ENCODE measurements around the gene MAIP1. TPM values are rescaled to one million over a fixed set of nuclear protein-coding genes. Genes with fewer than 3 reads are reported as not detected.

Gene MAIP1
- total RNA-seq, 1 donor from 2014 or later, result 20.2 TPM

DNA sequence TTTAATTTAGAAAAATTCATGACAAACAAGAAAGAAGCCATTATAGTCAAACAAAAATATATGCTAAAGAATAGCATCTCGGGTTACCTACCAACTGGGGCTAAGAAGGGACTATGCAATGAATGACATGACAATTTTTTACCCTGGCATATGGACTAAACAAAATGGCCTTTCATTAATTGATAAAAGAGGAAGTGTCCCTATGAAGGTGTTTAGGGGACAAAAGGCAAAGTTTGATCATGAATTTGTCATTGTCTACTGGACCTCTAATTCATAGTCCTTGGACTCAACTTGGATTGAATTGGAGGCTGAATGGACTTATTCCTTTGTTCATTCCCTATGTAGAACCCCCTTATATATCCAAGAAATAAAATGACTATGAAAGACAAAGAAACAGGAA is 12.7 kb downstream of the MAIP1 start:
- ChIA-PET CTCF (no interaction called here), POLR2A (no interaction called here)
- no peak for DNase-seq
- no peaks in the 10 kb centered on the region for H3K9me3 Mint-ChIP-seq
- peaks cover 52% of the 10 kb centered on the region for H3K36me3 Mint-ChIP-seq (ENCODE audit: low read depth)
- no peak for ATAC-seq (ENCODE audit: low read depth)
- intact Hi-C loops (cut with micrococcal nuclease), result no loop called here
- H3K4me1 Mint-ChIP-seq, result no peaks in the 10 kb centered on the region
- H3K27ac Mint-ChIP-seq, result no peak overlapping the region
- H3K4me3 Mint-ChIP-seq, result no peak overlapping the region
- no peaks in the 10 kb centered on the region for H3K27me3 Mint-ChIP-seq
- TF ChIP-seq, protein P1, sequence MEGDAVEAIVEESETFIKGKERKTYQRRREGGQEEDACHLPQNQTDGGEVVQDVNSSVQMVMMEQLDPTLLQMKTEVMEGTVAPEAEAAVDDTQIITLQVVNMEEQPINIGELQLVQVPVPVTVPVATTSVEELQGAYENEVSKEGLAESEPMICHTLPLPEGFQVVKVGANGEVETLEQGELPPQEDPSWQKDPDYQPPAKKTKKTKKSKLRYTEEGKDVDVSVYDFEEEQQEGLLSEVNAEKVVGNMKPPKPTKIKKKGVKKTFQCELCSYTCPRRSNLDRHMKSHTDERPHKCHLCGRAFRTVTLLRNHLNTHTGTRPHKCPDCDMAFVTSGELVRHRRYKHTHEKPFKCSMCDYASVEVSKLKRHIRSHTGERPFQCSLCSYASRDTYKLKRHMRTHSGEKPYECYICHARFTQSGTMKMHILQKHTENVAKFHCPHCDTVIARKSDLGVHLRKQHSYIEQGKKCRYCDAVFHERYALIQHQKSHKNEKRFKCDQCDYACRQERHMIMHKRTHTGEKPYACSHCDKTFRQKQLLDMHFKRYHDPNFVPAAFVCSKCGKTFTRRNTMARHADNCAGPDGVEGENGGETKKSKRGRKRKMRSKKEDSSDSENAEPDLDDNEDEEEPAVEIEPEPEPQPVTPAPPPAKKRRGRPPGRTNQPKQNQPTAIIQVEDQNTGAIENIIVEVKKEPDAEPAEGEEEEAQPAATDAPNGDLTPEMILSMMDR (IDR thresholded peaks at IDR 0.05), result no peak

- TF ChIP-seq, protein P1 (IDR thresholded peaks at IDR 0.05), result no peak
- no peaks in the 10 kb centered on the region for H3K27me3 Mint-ChIP-seq
- intact Hi-C loops (cut with micrococcal nuclease), result no loop called here
- H3K9me3 Mint-ChIP-seq, result no peaks in the 10 kb centered on the region
- ATAC-seq (ENCODE audit: low read depth) (no peak), DNase-seq (no peak)
- H3K36me3 Mint-ChIP-seq (ENCODE audit: low read depth), result peaks cover 34% of the 10 kb centered on the region
- ChIA-PET CTCF (no interaction called here), POLR2A (no interaction called here)
- no peak overlapping the region for H3K4me3 Mint-ChIP-seq
- H3K27ac Mint-ChIP-seq, result no peak overlapping the region
- H3K4me1 Mint-ChIP-seq, result no peaks in the 10 kb centered on the region
Observed at GRCh38 chr2:199972088-199972626, 16.8 kb downstream of the MAIP1 start.

DNA sequence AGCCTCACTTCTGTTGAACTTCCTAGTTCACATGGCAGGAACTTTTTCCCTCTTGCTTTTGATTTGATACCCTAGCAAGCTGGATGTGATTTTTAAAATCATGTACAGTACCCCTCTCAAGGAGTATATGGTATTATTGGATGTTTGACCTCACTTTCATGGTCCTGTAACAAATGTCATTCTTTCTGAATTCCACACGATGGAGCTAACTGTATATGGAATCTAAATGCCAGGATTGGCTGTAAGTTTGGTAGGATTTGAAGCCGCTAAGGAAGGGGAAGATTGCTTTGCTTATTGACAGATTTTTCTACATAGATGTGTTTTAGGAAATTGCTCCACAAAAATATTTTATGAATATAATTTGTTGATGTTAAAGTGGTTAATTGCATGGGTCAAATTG is 18.3 kb downstream of the MAIP1 start:
- CTCF ChIA-PET, result interaction anchor here (0.9 to 1.6 kb wide), 4 partner anchors 9 to 513 kb away, joined by 3 to 7 read pairs (median 4); no protein-coding TSS in a partner anchor
- Mint-ChIP-seq H3K9me3 (no peaks in the 10 kb centered on the region), H3K27me3 (no peaks in the 10 kb centered on the region), H3K36me3 (ENCODE audit: low read depth) (peaks cover 24% of the 10 kb centered on the region), H3K27ac (no peak overlapping the region), H3K4me1 (no peaks in the 10 kb centered on the region), H3K4me3 (no peak overlapping the region)
- TF ChIP-seq, protein P1 (IDR thresholded peaks at IDR 0.05), result no peak
- ATAC-seq (ENCODE audit: low read depth) (no peak), DNase-seq (no peak)
- POLR2A ChIA-PET, result no interaction called here
- intact Hi-C loops (cut with micrococcal nuclease), result no loop called here

- no peak for DNase-seq
- Mint-ChIP-seq H3K36me3 (ENCODE audit: low read depth) (peaks cover 19% of the 10 kb centered on the region), H3K9me3 (no peaks in the 10 kb centered on the region), H3K27me3 (no peaks in the 10 kb centered on the region), H3K4me3 (no peak overlapping the region), H3K27ac (no peak overlapping the region), H3K4me1 (peaks cover 3% of the 10 kb centered on the region)
- CTCF ChIA-PET, result interaction anchor here (0.6 kb wide), 1 partner anchor 503 kb away, joined by 4 read pairs; no protein-coding TSS in a partner anchor
- POLR2A ChIA-PET, result no interaction called here
- intact Hi-C loops (cut with micrococcal nuclease), result no loop called here
- ATAC-seq (ENCODE audit: low read depth), result no peak
- TF ChIP-seq, protein P1 (IDR thresholded peaks at IDR 0.05), result no peak
Observed at GRCh38 chr2:199975273-199975895, 20.0 kb downstream of the MAIP1 start.

DNA sequence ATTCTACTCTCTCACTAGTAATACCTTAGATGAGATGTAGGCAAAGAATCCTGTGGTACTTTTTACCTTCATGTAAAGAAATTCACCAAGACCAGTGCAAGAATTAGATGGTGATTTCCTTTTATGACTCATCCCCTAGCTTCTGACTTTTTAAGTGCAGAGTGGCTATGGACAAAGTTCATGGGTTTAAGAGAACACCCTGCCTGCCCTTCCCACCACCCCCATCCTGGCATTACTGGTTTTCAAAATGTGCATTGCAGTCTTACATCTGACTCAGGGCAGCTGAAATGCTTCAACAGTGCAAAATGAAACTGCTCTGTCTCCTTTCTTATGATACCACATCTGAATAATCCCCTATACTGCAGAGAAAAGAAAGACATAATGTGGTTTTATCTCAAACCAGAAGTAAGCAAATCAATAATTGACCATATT is 22.6 kb downstream of the MAIP1 start:
- TF ChIP-seq, protein P1 (IDR thresholded peaks at IDR 0.05), result no peak
- ChIA-PET CTCF (no interaction called here), POLR2A (no interaction called here)
- ATAC-seq (ENCODE audit: low read depth) (no peak), DNase-seq (no peak)
- Mint-ChIP-seq H3K36me3 (ENCODE audit: low read depth) (peaks cover 8% of the 10 kb centered on the region), H3K9me3 (no peaks in the 10 kb centered on the region), H3K27me3 (no peaks in the 10 kb centered on the region), H3K4me3 (no peak overlapping the region), H3K27ac (no peak overlapping the region), H3K4me1 (peaks cover 3% of the 10 kb centered on the region)
- intact Hi-C loops (cut with micrococcal nuclease), result no loop called here
